Uterus (tissue), 2 donors: Measurements from ENCODE around the gene THAP5.

Experiments
- CTCF ChIP-seq, 4 experiments: fragments of 200-600 bp in 2 of 4; fragments of 450-650 bp in 2 of 4; sonication (generic) in 2 of 4; IDR thresholded peaks; one replicate each; pipeline ENCODE4 v1.5.1; 2016 to 2019; ENCODE audit warnings: antibody characterized with exemption in 4 of 4, mild to moderate bottlenecking in 2 of 4, moderate library complexity in 1 of 4
- POLR2A ChIP-seq, 2 donors: fragments of 450-650 bp; IDR thresholded peaks; one replicate each; pipeline ENCODE4 v1.6.1; 2016; ENCODE audit warnings: antibody characterized with exemption in 2 of 2, mild to moderate bottlenecking in 1 of 2, moderate library complexity in 1 of 2

DNA sequence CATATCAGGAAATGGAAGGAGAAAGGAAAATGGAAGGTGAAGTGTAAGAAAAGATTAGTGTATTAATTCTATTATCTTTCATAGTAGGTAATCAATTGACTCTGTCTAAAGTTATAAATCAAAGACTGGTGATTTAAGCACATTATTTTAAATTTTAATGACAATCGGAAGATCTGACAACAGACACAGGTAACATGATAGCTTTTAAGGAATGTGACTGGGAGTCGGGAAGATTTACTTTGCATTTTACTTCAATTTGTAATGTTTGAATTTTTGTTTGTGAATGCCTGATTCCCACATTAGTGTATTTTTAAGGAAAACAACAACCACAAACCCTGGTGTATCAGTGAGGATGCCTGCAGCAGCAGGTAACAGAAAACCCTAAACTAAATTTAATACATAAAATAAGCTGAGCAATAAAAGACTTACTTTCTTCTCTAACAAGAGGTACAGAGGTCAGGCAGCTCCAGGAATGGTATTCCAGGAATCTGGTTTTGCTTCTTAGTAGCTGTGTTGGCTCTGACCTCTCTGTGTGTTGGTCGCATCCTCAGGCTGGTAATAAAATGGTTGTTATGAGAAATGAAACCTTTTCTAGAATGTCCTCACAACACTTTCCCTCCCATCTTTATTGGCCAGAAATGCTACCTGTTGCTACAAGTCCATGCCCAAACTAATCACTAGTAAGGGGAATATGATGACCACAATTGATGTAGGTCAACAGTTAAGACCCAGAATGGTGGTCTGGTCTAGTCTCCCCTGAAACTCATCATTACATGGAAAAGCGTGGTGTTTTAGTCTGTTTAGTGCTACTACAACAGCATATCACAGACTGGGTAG lies 12.4 kb upstream of the THAP5 start:
- no peak for TF ChIP-seq CTCF (IDR thresholded peaks at IDR 0.05)
- no peak for TF ChIP-seq POLR2A (IDR thresholded peaks at IDR 0.05)
